ENCODE data around the gene KCNS1. TPM values are rescaled to one million over a fixed set of nuclear protein-coding genes. Genes with fewer than 3 reads are reported as not detected.

The KCNS1 gene
- total and polyA plus RNA-seq, 2 experiments from 2014 or later, result 0.37 to 3.2 TPM

- no peak overlapping the region for H3K4me2 ChIP-seq
Measured at GRCh38 chr20:45087097-45087790, 13.7 kb downstream of the KCNS1 start.

More at GRCh38 chr20:45087097-45087790, 13.7 kb downstream of the KCNS1 start:
- peaks cover 2% of the 10 kb centered on the region for H3K27me3 Mint-ChIP-seq (ENCODE audit: insufficient read depth, low read depth, poor library complexity)
- H3K27ac Mint-ChIP-seq, result no peak overlapping the region
- ATAC-seq (no peak), DNase-seq (ENCODE audit: low spot score) (no peak)
- Histone ChIP-seq H3K4me3 (no peak overlapping the region), H3F3A (replicated peaks; ENCODE audit: low read depth) (no peaks in the 10 kb centered on the region), H3K27me3 (ENCODE audit: insufficient read depth) (no peaks in the 10 kb centered on the region), H3K4me1 (ENCODE audit: insufficient read depth) (peaks cover 6% of the 10 kb centered on the region; the same call in 1 of the 2 replicates), H3K36me3 (ENCODE audit: insufficient read depth) (no peaks in the 10 kb centered on the region; the same call in 1 of the 2 replicates), H4K20me1 (replicated peaks; ENCODE audit: insufficient read depth) (no peaks in the 10 kb centered on the region), H3K79me2 (replicated peaks; ENCODE audit: insufficient read depth) (no peaks in the 10 kb centered on the region), H2AFZ (no peak overlapping the region), H3K9me2 (ENCODE audit: insufficient read depth) (no peaks in the 10 kb centered on the region), H3K27ac (ENCODE audit: low read depth) (no peak overlapping the region)
- H3K4me3 Mint-ChIP-seq, result no peak overlapping the region
- H3K4me1 Mint-ChIP-seq, result peaks cover 14% of the 10 kb centered on the region
- H3K9me3 Mint-ChIP-seq, result no peaks in the 10 kb centered on the region
- H3K36me3 Mint-ChIP-seq (ENCODE audit: low read depth), result peaks cover 9% of the 10 kb centered on the region
- TF ChIP-seq ETS1 (IDR thresholded peaks at IDR 0.05), result no peak
- no peak for TF ChIP-seq ZNF114 (CRISPR knock-in tag; IDR thresholded peaks at IDR 0.05)
- no peak for TF ChIP-seq CREB1 (CRISPR knock-in tag; IDR thresholded peaks at IDR 0.05; ENCODE audit: low read depth)
- no peak for TF ChIP-seq CTCF (conservative IDR thresholded peaks at IDR 0.05; ENCODE audit: low read depth in 2 of 2)
- TF ChIP-seq JUNB (IDR thresholded peaks at IDR 0.05; ENCODE audit: unreplicated experiment), result no peak
- TF ChIP-seq ZNF462 (CRISPR knock-in tag; IDR thresholded peaks at IDR 0.05), result no peak
- TF ChIP-seq NANOG (IDR thresholded peaks at IDR 0.05; ENCODE audit: borderline replicate concordance), result no peak
- no peak for TF ChIP-seq ZNF331 (CRISPR knock-in tag; IDR thresholded peaks at IDR 0.05; ENCODE audit: low read depth)

All from GM23338 (cell line).